Retinal pigment epithelial cell (primary cell): Measurements from ENCODE around the gene VSNL1.

Experiments
- DNase-seq: peaks from one replicate; pipeline ENCODE4 v3.0.0-alpha.2; 2010; ENCODE audit warnings: low read depth
- H3K4me3 ChIP-seq: 2 replicates; pipeline ENCODE4 v1.5.1; 2011; ENCODE audit warnings: mild to moderate bottlenecking, low read length, control low read depth, moderate library complexity
- CTCF ChIP-seq: conservative IDR thresholded peaks from 2 replicates; pipeline ENCODE4 v1.5.1; 2011; ENCODE audit warnings: low read depth, low read length, control low read depth, inconsistent platforms

Gene VSNL1

GRCh38 chr2:17646838-17647701, 106.6 kb downstream of the VSNL1 start:
- no peak for DNase-seq
- no peak overlapping the region for H3K4me3 ChIP-seq
- no peak for TF ChIP-seq CTCF

GRCh38 chr2:17648581-17648980, 108.1 kb downstream of the VSNL1 start:
- DNase-seq, result no peak
- H3K4me3 ChIP-seq, result no peak overlapping the region
- no peak for TF ChIP-seq CTCF

- no peak overlapping the region for H3K4me3 ChIP-seq
- TF ChIP-seq CTCF, result no peak
- no peak for DNase-seq
Observed at GRCh38 chr2:17649026-17649425, 108.5 kb downstream of the VSNL1 start.

GRCh38 chr2:17652681-17653394, 112.3 kb downstream of the VSNL1 start:
- no peak for TF ChIP-seq CTCF
- DNase-seq, result no peak
- H3K4me3 ChIP-seq, result no peak overlapping the region

GRCh38 chr2:17657759-17658158, 117.3 kb downstream of the VSNL1 start:
- no peak for DNase-seq
- H3K4me3 ChIP-seq, result no peak overlapping the region
- TF ChIP-seq CTCF, result no peak

- TF ChIP-seq CTCF, result no peak
- DNase-seq, result no peak
- no peak overlapping the region for H3K4me3 ChIP-seq
Observed at GRCh38 chr2:17658251-17658843, 117.9 kb downstream of the VSNL1 start.

GRCh38 chr2:17660219-17660618, 119.7 kb downstream of the VSNL1 start:
- TF ChIP-seq CTCF, result no peak
- H3K4me3 ChIP-seq, result no peak overlapping the region
- DNase-seq, result no peak
